Measurements from ENCODE around the gene SH3GLB2. TPM values are rescaled to one million over a fixed set of nuclear protein-coding genes. Genes with fewer than 3 reads are reported as not detected.
"Not testable (repeated sequence)": the region's sequence is repeated elsewhere in the genome, so short reads cannot be mapped to it uniquely, and the experiment has no call there.

The SH3GLB2 gene
- total RNA-seq, 1 experiment from 2014 or later, result 48.2 TPM

DNA sequence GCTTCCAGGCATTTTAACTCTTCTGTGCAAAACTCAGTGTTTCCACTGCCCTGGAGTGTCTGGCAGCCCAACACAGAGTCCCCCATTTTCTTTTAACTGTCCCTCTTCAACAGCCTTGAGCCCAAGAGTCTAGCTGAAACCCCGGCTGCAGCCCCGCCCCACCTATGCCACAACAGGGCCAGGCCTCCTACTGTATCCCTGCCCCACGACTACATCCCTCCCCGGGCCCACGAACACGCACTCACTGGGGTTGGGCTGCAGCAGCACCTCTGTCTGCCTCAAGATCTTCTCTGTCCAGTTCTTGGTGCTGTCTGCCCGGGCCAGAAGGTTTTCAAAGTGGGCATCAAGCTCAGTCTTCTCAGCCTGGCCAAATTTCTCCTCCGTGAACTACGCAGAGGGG is 6.1 kb downstream of the SH3GLB2 start:
- DNase-seq (ENCODE audit: low read depth), result no peak

DNA sequence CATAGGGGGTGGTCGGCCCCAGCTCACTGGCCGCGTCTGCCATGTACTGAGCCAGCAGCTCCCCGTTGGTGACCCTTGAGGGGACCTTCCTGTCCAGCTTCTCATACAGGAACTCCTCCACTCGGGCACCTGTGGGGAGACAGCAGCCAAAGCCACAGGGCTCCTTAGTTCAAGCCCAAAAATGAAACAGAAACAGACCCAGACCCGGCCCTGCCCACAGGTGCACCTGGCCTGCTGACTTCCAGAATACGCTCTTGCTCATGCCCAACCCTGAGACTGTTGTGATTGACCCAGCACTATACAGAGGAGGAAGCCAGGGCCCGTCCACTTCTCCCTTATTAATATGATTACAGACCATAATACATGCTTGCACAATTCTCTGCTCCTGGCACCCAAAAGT is 7.0 kb downstream of the SH3GLB2 start:
- no peak for DNase-seq (ENCODE audit: low read depth)

DNA sequence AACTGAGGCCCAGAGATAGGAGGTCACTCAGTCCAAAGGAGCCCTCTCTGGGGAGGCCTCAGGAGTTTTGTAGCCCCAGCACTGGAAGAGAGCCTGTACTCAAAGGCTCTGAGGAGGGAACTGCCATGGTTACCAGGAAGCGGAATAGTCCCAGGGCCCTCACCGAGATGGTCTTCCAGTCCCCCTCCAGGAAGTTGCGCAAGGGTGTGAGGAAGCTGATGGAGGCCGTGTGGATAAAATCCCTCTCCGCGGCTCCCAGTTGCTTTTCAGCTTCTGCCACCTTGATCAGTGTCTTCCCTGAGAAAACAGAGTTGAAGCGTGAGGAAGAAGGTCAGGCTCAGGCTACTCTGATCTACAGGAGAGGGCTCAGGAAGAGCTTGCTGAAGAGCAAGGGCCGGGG is 13.5 kb downstream of the SH3GLB2 start:
- no peak for DNase-seq (ENCODE audit: low read depth)

DNA sequence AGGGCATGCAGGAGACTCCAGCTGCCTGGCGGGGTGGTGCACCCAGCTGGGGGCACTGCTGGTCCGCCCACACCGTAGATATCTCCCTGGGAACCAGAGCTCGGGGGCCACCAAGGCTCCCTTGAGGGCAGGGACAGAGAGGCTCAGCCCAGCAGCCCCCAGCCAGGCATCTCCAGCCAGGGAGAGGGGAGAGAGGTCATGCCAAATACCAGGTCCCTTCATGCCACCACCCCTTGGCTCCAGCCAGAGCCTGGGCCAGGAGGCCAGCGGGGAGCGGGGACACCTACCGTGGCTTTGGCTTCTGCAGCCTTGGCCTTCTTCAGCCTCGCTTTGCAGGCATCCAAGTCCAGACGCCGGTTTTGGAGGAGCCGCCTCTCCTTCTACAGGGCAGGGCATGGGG is 14.0 kb downstream of the SH3GLB2 start:
- no peak for DNase-seq (ENCODE audit: low read depth)

DNA sequence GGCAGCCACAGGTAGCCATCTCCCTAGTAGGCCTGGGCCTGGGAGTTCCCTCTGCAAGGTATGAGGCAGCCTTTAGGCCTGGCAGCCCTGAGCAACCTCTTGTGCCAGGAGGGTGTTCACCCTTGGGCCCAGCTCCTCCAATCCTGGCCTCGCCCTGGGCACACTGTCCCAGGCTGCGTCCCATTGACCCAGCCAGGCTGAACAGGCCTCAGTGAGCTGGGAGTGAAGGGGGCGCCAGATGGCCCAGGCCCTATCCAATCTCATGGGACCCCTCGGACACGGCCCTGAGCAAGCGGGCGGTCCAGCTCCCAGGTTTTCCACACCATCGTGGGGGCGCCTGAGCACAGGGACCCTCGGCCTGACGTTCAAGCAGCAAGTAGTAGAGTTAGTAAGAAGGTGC is 14.5 kb downstream of the SH3GLB2 start:
- DNase-seq (ENCODE audit: low read depth), result no peak

DNA sequence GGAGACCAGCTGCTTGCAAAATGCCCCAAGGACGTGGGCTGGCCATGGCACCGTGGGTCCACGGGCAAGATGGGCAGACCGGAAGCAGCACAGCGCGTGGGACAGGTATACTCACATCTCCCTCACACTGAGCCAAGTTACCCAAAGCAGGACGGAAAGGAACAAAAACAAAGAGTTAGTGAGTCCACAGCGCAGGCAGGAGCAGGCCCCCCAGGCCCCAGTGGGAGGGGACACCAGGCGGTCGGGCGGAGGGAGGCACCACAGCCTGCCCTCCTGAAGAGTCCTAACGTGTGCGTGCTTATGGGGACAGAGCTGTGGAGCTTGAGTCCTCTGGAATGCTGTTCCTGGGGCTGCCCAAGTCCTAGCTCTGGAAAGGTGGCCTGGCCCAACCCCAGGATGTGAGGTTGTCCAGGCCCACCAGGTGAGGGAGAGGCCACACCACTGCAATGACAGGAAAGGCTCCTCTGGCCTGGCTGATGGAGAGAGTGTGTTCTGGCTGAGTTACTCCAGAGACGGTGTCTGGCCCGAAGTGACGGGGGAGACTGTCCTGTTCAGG is 15.2 kb downstream of the SH3GLB2 start:
- DNase-seq (ENCODE audit: low read depth), result no peak

DNA sequence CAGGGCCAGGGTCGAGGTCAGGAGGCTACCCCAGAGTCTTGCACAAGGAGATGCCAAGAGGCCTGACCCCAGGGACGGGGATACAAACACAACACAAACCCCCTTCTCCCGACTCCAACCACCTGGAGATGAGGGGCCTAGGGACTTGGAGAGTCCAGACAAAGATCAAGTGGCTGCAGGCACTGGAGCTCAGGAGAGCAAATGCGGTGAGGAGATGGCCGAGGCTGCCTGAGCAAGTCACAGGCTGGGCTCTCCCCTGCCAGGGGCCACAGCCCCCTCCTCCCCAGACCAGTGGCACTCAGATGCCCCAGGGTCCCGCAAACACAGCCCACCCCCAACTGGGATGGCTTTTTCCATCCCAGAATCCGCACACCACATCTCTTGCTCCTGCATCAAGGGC is 15.8 kb downstream of the SH3GLB2 start:
- DNase-seq (ENCODE audit: low read depth), result no peak

DNA sequence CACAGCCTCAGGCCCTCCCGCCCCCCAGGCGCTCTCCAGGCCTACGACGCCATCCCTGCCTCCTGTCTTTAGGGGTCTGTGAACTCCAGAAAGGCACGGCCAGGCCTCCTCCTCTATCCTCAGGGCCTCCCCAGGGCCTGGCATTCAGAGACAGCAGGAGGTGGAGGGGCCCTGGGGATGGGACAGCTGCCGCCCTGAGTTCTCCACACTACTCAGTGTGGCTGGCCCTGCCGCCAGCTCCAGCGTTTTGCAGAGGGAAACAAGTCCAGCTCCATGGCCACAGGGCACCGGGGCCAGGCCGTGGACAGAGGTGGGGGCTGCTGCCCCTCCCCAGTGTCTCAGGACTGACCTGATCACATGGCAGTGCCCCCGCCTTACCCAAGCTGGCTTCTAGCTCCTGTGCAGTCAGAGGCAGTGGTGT is 16.4 kb downstream of the SH3GLB2 start:
- no peak for DNase-seq (ENCODE audit: low read depth)

DNA sequence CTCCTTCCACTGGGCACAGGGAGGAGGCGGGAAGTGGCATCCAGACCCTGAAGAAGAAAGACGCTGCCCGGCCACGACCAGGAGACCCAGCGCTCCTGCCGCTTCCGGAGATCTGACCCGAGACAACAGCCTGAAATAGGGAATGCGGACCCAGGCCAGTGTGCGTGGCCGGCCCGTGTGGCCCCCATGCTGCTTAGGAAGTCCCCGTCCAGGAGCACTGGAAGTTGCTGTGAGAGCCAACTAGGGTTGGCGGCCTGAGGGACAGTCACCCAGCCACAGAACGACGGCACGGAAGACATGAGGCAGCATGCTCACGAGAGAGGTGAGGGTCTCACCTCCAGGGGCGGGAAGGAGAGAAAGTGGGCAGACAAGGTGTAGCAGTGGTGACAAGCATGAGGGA is 17.0 kb downstream of the SH3GLB2 start:
- DNase-seq (ENCODE audit: low read depth), result no peak

DNA sequence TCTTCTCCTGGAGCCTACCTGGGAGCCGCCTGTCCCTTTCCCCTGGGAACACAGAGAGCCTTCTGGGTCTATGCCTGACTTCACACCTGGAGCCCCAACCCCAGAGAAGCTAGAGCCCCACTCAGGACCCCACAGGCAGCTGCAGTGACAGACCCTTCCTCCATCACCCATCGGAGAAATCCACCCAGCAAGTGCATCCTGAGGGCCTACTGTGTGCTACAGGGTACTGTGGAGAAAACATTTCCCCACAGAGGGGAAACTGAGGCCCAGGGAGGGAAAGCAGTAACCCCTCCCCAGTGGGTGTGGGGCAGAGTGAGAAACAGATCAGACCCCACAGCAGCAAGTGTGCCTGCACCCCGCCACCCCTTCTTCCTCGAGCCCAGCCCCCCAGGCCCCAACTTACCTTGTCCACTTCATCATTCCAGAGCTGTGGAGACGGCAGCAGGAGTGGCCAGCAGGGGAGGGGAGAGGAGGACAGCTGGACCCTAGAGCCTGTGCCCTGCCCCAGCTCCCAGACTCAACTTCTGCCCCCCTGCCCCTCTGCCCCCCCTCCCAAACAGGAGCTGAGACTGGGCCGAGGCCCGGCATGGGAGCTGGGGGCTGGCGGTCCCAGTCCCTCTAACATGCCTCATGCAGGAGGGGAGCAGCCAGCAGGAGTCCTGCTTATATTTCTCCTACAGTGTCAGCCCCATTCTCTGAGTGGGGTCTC is 17.7 kb downstream of the SH3GLB2 start:
- no peak for DNase-seq (ENCODE audit: low read depth)

DNA sequence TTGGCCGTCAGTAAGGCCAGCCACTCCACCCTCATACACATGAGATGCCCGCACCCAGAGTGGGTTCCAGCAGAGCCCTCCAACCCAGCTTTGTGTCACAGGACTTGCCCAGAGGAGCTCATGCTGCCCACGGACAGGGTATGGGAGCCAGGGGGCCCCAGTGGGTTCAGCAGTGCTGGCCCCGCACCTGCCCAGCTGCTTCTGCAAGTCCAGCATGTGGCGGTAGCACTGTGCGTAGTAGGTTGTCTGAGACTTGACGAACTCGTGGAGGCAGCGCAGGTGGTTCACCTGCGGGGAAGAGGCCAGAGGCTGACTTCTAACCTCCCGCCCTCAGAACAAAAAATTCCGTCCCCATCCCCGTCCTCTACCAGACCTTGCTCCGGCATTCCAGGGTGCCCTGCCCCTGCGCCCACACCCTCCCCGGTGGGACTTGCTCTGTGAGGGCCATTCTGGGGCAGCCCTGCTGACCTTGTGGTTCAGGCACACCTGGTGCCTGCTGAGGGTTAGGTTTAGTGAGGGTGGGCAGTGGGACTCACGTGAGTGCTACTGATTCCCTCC is 18.5 kb downstream of the SH3GLB2 start:
- no peak for DNase-seq (ENCODE audit: low read depth)

DNA sequence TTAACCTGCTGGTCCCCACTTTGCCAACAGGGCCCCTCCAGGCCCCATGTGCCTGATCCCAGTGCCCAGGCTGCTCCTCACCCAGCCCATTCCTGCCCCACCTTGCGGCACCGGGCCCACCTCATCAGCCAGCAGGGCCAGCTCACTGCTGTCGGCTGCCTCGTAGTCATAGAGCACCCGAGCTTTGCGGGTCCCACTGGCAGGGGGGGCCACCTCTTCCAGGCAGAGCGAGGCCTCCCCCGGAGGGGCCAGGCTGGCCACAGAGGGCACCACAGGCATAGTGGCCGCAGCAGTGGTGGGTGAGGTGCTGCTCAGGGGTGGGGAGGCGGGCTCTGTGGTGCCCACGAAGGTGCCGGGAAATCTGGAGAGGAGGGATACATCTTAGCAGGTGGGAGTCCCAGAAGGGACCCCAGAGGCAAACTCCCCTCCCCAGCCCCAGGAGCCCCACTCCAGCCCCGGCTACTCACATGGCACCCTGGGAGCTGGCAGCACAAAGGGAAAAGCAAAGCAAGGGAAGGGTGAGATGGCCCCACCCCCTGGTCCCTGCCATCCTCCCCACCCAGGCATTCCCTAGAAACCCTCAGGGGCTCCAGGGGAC is 19.0 kb downstream of the SH3GLB2 start:
- no peak for DNase-seq (ENCODE audit: low read depth)

DNA sequence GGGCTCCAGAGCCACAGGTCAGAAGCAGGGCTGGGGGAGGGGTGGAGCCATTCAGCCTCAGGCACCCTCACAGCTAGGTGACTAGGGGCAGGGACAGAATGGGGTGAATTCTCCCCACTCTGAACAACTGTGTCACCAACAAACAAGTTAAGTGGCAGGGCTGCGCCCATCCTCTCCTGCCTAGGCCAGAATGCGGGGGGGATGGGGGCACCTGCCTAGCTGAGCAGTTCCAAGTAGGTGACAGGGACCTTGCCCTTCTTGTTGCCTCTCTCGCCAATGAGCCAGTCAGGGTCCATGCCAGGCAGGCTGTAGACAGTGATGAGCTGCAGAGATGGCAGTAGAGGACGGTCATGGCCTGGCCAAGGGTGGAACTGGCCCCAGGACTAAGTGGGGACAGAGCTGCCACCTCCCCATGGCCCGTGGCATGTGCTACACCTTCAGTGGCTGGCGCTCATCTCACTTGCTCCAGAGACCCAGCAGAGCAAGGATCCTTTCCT is 19.6 kb downstream of the SH3GLB2 start:
- DNase-seq (ENCODE audit: low read depth), result no peak

DNA sequence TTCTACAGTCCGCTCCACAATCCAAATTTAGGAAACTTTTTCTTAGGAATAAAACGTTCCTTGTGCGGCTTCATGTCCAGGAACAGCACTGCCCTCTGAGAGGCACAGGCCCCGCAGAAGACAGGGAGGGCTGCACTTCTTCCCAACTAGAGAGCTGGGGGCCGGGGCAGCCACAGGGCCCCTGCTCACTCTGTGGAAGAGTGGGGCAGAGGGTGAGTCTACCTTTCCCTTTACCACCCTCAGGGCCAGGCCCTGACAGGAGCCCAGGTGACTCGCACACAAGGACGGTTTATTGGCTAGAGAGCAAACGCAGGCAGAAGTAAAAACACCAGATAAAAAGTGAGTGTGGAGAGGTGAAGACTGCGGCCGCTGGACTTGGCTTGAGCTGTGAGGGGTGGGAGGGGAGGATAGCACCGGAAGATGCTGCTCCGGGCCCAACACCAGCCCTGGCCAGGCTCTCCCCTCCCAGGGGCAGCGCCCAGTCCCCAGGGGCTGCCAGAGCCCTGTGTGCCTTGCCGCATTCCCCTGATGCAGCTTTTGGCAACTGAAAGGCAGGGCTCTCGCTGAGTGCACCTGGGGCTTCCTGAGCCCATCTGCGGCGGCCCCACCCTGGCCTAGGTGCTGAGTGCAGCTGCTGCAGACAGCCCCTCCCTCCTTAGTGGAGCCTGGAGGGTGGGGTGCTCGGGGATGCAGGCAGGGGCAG is 20.2 kb downstream of the SH3GLB2 start:
- no peak for DNase-seq (ENCODE audit: low read depth)

DNA sequence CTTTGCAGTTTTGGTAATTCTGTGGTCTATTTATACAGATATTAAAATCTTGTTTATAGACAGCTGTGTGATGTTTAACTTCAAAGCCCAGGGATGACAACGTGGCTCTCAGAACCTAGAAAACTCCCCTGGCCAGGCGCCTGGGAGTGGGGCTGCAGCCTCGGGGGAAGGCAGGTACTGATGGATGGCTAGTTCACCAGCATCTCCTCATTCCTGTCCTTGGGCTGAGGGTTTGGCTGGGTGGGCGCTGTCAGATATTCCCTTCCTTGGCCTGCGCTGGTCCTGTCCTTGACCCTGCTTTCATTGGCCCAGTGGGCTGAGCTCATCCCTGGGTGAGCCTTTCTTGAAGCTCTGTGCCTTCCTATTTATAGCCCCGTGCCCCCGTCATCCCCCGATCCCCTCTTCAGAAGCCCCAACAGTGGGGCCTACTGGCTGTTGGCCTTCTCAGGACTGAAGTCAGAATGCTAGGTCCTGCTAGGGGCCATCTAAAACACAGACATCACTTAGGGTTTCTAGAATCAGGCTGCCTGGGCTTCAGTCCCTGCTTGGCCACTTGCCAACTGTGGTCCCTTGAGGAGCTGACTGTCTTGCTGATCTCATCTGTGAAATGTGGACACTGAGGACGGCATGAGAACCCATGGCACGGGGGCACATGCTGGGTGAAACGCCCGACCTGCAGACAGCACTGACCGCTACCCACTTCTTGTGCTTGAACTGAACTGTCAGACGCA is 20.9 kb downstream of the SH3GLB2 start:
- DNase-seq (ENCODE audit: low read depth), result no peak

DNA sequence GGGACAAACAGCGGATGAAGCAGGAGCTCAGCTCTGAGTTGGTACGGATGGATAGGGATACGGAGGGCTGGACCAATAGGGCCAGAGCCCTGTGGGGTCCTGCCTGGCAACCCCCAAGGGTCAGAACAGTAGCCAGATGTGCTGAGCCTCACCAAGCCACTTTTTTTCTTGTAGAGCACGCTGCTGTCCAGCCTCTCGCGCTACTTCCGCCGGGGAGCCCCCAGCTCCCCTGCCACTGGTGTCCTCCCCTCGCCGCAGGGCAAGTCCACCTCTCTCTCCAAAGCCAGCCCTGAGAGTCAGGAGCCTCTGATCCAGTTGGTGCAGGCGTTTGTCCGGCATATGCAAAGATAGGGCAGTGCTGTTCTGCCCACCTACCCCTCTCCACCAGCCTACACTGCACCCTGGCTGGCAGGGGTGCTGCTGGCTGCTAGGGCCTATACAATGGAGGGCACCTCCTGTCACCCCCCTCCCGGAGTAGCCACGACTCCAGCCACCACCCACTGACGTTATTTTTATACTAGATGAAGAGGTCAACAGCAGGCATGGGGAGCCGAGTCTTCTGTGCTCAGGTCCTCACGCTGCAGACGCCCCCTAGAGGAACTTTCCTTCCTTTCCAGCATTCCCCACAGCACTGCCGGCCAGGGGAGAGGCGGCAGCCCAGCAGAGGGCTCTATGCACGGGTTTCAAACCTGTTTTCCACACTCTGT is 21.6 kb downstream of the SH3GLB2 start:
- peak; percentile 77 for DNase-seq (ENCODE audit: low read depth)

DNA sequence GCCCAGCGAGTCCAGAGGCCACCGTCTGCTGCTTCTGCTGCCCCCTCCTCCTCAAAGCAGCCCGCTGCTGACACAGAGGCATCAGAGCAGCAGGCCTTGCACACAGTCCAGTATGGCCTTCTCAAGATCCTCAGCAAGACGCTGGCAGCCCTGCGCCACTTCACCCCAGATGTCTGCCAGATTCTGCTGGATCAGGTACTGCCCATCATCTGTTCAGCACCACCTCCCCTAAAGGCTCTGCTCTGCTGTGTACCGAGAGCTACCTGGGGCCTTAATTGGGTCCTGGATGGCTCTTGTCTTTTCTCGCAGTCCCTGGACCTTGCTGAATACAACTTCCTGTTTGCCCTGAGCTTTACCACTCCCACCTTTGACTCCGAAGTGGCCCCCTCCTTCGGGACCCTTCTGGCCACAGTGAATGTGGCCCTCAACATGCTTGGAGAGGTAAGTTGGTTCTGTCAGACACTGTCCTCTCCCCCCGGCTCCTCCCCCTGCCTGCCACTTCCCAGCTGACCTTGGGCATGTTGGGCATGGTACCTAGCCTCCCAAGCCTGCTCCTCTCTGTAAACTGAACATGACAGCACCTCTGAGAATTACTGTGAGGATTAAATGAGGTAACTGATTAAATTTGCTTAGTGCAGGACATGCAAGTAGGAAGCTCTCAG is 22.7 kb downstream of the SH3GLB2 start:
- no peak for DNase-seq (ENCODE audit: low read depth)

DNA sequence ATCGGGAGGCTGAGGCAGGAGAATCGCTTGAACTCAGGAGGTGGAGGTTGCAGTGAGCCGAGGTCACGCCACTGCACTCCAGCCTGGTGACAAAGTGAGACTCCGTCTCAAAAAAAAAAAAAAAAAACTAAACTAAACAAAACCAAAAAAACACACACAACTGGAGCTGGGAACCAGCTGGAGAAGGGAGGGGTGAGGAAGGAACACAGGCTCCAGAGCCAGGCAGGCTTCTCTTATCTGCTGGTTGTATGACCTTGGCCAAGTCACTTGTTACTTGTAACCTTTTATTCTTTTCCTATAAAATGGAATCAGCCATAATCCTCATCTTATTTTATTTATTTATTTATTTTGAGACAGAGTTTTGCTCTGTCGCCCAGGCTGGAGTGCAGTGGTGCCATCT is 24.0 kb downstream of the SH3GLB2 start:
- DNase-seq (ENCODE audit: low read depth), result not testable (repeated sequence)

DNA sequence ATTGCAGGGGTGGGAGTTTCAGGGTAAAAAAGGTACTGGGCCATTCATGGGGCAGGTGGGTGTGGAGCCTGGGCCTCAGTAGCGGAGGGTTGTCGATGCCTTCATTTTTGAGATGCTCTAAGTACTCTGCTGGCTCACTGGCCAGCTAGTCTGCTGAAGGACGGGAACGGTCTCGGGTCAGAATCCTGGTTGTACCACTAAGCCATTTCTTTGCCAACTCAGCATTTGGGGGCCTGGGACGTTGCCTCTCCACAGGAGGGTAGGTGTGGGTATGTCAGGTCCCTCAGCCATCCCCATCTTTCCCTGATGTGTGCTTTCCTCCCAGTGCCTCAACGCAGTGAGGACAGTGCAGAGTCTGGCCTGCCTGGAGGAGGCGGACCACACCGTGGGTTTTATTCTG is 25.1 kb downstream of the SH3GLB2 start:
- DNase-seq (ENCODE audit: low read depth), result no peak

Measured in LHCN-M2 (cell line).